NCI-H460 (cell line): ENCODE results near the gene KLF1. TPM values are rescaled to one million over a fixed set of nuclear protein-coding genes. Genes with fewer than 3 reads are reported as not detected.
"Not testable (repeated sequence)": the region's sequence is repeated elsewhere in the genome, so short reads cannot be mapped to it uniquely, and the experiment has no call there.

ENCODE experiments used
- DNase-seq: peaks from one replicate; pipeline ENCODE4 v3.0.0-alpha.2; 2016; ENCODE audit warnings: low read depth; ENCODE audit errors: extremely low read depth
- total RNA-seq: library from RNA; depleted of rRNA; stranded (reverse); fragments of >200 nt; shearing (Covaris generic); gene quantifications from 2 replicates; pipeline ENCODE4 v1.2.3, GENCODE V29; 2014

Gene KLF1
- total RNA-seq, 1 experiment from 2014 or later, result 0.52 TPM

DNA sequence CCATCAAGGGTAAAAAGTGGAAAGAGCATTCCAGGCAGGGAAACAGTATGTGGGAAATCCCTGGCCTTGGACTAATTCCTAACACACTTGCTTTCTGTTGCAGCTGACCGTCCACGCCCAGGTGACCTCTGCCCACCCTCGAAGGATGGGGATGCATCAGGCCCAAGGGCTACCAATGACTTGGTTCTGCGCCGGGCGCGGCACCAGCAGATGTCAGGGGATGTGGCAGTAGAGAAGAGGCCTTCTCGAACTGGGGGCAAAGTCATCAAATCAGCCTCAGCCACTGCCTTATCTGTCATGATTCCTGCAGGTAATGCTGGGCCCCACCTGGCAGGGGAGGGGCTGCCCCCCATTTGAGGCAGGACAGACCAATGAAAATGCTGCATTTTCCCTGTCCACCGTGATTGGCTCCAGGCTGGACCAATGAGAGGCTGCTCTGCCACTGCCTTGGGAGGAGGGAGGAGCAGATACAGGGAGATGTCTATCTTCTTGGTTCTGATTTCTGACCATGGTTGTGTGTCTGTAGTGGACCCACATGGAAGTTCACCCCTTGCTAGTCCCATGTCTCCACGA lies 18.4 kb downstream of the KLF1 start:
- DNase-seq, result no peak

GRCh38 chr19:12867120-12868099 lies 19.6 kb downstream of the KLF1 start:
- DNase-seq, result no peak

- no peak for DNase-seq
These were observed 20.4 kb downstream of the KLF1 start for GRCh38 chr19:12866416-12867119.

DNA sequence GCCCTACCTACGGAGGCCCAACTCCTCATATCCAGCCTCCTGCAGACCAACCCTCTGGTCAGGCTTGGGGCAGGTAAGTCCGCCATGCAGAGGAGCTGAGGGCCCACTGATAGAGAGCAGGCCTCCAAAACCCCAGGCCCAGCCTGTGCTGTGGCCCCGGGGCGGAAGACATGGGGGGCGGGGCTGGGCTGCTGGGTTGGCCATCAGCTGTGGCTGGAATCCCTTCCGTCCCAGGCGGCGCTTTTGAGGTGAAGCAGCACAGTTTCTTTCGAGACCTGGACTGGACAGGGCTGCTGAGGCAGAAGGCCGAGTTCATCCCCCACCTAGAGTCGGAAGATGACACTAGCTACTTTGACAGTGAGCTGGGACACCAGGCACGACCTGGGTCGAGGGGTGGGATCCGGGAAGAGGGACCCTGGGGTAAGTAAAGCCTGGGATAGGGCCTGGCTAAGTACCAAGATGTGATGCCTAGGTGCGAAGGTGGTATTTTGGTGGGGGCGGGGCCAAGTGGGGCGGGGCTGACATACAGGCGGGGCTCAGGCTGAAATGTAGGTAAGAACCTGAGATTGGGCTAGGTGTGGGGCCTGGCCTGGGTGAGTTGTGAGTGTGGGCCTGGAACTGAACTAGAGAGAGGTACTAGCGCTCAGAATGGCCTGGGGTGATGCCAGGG lies 21.1 kb downstream of the KLF1 start:
- DNase-seq, result no peak

- no peak for DNase-seq
These were observed 22.0 kb downstream of the KLF1 start for GRCh38 chr19:12864721-12865715.

- no peak for DNase-seq
These were observed 22.9 kb downstream of the KLF1 start for GRCh38 chr19:12864143-12864542.

- no peak for DNase-seq
These were observed 27.5 kb downstream of the KLF1 start for GRCh38 chr19:12859546-12859945.

GRCh38 chr19:12858041-12858928 lies 28.7 kb downstream of the KLF1 start:
- no peak for DNase-seq

- no peak for DNase-seq
These were observed 30.3 kb downstream of the KLF1 start for GRCh38 chr19:12856653-12857052.

- DNase-seq, result peak; percentile 54
These were observed 39.6 kb downstream of the KLF1 start for GRCh38 chr19:12847159-12848139.

- not testable (repeated sequence) for DNase-seq
These were observed 40.4 kb downstream of the KLF1 start for GRCh38 chr19:12846613-12847012.

- no peak for DNase-seq
These were observed 42.8 kb downstream of the KLF1 start for GRCh38 chr19:12843999-12844732.

DNA sequence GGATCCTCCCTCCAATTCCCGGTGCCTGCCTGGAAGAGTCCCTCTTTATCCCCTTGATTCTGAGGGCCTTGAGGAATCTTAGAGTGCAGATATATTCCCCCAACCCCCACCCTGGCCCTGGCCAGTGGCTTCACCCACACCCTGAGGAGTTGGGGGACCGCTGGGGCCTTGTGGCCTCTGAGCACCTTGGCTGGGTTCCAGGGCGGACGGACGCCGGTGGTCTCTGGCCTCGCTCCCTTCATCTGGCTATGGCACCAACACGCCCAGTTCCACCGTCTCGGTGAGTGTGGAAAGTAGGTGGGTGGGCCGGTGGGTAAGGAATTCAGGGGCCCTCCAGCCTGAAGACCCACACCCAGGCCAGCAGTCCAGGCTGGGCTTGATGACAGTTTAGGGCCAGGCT lies 43.7 kb downstream of the KLF1 start:
- DNase-seq, result no peak

DNA sequence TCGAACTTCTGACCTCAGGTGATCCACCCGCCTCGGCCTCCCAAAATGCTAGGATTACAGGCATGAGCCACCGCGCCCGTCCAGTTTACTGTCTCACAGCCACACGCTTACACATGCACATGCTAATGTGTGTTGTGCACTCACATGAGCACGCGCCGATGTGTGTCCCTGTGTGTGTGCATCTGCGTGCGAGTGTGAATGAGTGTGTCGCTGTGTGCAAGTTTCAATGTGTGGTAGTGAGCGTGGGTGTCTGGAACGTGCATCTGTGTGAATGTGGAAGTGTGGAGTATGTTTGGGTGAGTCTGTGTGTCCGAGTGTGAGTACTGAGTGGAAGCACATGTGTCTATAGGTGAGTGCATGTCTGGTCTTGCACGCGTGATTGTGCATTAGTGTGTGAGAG lies 44.5 kb downstream of the KLF1 start:
- no peak for DNase-seq

- DNase-seq, result no peak
These were observed 45.9 kb downstream of the KLF1 start for GRCh38 chr19:12841094-12841493.
